SK-N-SH treated with all-trans-retinoic acid at 6 μM for 48 hours (cell line): ENCODE results near the gene PJA1.

ENCODE experiments used
- ATAC-seq: fragments of 200-7000 bp; cut with Tn5 transposase; 3 replicates; pipeline ENCODE4 v1.9.1; 2020; ENCODE audit warnings: mild to moderate bottlenecking, moderate library complexity
- ARNTL ChIP-seq: fragments of 450-650 bp; formaldehyde crosslinking; IDR thresholded peaks from 2 replicates; pipeline ENCODE4 v1.5.0; 2020; ENCODE audit warnings: low read depth, mild to moderate bottlenecking, moderate library complexity, borderline replicate concordance
- BACH2 ChIP-seq: fragments of 250-450 bp; sonication (Bioruptor Pico); IDR thresholded peaks from 2 replicates; pipeline ENCODE4 v1.9.0; 2021; ENCODE audit warnings: mild to moderate bottlenecking, borderline replicate concordance
- CREB5 ChIP-seq: fragments of 250-450 bp; sonication (Bioruptor Pico); IDR thresholded peaks from 2 replicates; pipeline ENCODE4 v1.5.1; 2020; ENCODE audit warnings: low read depth, mild to moderate bottlenecking, moderate library complexity
- CSDC2 ChIP-seq: fragments of 250-450 bp; sonication (Bioruptor Pico); IDR thresholded peaks from 2 replicates; pipeline ENCODE4 v1.5.0; 2020; ENCODE audit warnings: mild to moderate bottlenecking, moderate library complexity
- CSRNP3 ChIP-seq: fragments of 250-450 bp; sonication (Bioruptor Pico); IDR thresholded peaks from 2 replicates; pipeline ENCODE4 v1.5.1; 2021; ENCODE audit warnings: mild to moderate bottlenecking, moderate library complexity
- ESRRG ChIP-seq: fragments of 250-450 bp; sonication (Bioruptor Pico); IDR thresholded peaks from 2 replicates; pipeline ENCODE4 v1.6.1; 2021; ENCODE audit warnings: mild to moderate bottlenecking
- GLIS3 ChIP-seq: fragments of 250-450 bp; sonication (Bioruptor Pico); IDR thresholded peaks from 2 replicates; pipeline ENCODE4 v1.5.0; 2020; ENCODE audit warnings: mild to moderate bottlenecking, moderate library complexity
- ISL1 ChIP-seq: fragments of 250-450 bp; sonication (Bioruptor Pico); IDR thresholded peaks from 2 replicates; pipeline ENCODE4 v2.1.2; 2022; ENCODE audit warnings: mild to moderate bottlenecking, moderate library complexity
- OSR1 ChIP-seq: fragments of 250-450 bp; sonication (Bioruptor Pico); IDR thresholded peaks from 2 replicates; pipeline ENCODE4 v1.8.0; 2022; ENCODE audit warnings: moderate library complexity, mild to moderate bottlenecking, inconsistent platforms
- POU6F1 ChIP-seq: fragments of 250-450 bp; sonication (Bioruptor Pico); IDR thresholded peaks from 2 replicates; pipeline ENCODE4 v1.8.0; 2021; ENCODE audit warnings: low read depth, mild to moderate bottlenecking, moderate library complexity, borderline replicate concordance
- PPARA ChIP-seq: fragments of 250-450 bp; sonication (Bioruptor Pico); IDR thresholded peaks from 2 replicates; pipeline ENCODE4 v1.5.0; 2020; ENCODE audit warnings: mild to moderate bottlenecking, borderline replicate concordance
- RARB ChIP-seq: fragments of 250-450 bp; sonication (Bioruptor Pico); IDR thresholded peaks from 2 replicates; pipeline ENCODE4 v1.8.0; 2021; ENCODE audit warnings: mild to moderate bottlenecking, moderate library complexity
- SNAI2 ChIP-seq: fragments of 250-450 bp; sonication (Bioruptor Pico); IDR thresholded peaks from 2 replicates; pipeline ENCODE4 v1.5.0; 2020; ENCODE audit warnings: mild to moderate bottlenecking, moderate library complexity
- TOX ChIP-seq: fragments of 250-450 bp; sonication (Bioruptor Pico); IDR thresholded peaks from 2 replicates; pipeline ENCODE4 v1.8.0; 2021; ENCODE audit warnings: mild to moderate bottlenecking, moderate library complexity, borderline replicate concordance
- ZC3H10 ChIP-seq: fragments of 250-450 bp; sonication (Bioruptor Pico); IDR thresholded peaks from 2 replicates; pipeline ENCODE4 v1.5.1; 2021; ENCODE audit warnings: mild to moderate bottlenecking, moderate library complexity
- ZFP30 ChIP-seq: fragments of 450-650 bp; formaldehyde crosslinking; IDR thresholded peaks from 2 replicates; pipeline ENCODE4 v1.5.0; 2022; ENCODE audit warnings: mild to moderate bottlenecking, moderate library complexity
- ZNF565 ChIP-seq: fragments of 450-650 bp; formaldehyde crosslinking; conservative IDR thresholded peaks from 2 replicates; pipeline ENCODE4 v1.5.0; 2020; ENCODE audit warnings: low read depth, mild to moderate bottlenecking, moderate library complexity
- ZNF70 ChIP-seq: fragments of 450-650 bp; formaldehyde crosslinking; IDR thresholded peaks from 2 replicates; pipeline ENCODE4 v1.5.0; 2020; ENCODE audit warnings: mild to moderate bottlenecking, moderate library complexity
- ZNF8 ChIP-seq: fragments of 450-650 bp; formaldehyde crosslinking; IDR thresholded peaks from 2 replicates; pipeline ENCODE4 v1.5.0; 2020; ENCODE audit warnings: mild to moderate bottlenecking, moderate library complexity
- TF ChIP-seq, protein P1 (sequence below): fragments of 250-450 bp; sonication (Bioruptor Pico); IDR thresholded peaks from 2 replicates; pipeline ENCODE4 v1.8.0; 2020; ENCODE audit warnings: mild to moderate bottlenecking, moderate library complexity, borderline replicate concordance

The PJA1 gene

DNA sequence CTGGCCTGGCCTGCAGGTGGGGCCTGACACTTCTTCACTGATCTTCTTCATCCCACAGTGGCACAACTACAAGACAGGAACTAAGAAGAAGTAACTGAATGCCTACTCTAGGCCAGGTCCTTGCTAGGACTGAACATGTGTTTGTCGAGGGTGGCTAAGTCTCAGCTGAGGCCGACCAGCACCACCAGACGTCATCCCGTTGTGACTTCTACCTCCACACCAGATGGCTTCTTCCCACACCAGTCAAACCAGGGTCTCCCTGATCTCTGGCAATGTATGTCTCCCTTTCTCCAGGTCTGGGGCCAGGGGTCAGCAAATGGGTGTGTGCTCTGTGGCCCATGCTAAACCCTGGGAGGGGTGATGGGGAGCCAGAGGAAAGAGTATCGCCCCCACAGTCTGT, 40.2 kb downstream of the PJA1 start:
- TF ChIP-seq CREB5 (CRISPR knock-in tag), result no peak
- TF ChIP-seq POU6F1, result no peak
- no peak for TF ChIP-seq ZNF70 (CRISPR knock-in tag)
- TF ChIP-seq ESRRG, result no peak
- no peak for ATAC-seq

DNA sequence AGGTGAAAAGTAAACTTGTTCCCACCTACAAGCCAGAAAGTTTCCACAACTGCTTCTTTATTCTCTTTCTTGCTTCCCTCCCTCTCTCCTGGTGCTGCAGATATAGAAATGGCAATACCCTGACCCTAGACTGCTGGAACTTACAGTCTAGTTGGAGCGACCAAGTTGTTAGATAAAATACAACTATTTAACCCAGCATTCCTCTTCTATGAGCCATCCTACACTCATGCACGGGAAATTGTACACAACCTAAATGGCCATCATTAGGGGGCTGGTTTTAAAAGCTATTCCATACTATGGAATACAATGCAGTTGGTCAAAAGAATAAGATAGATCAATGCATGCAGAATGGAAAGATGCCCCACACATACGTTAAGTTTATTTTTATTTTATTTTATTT, 41.1 kb downstream of the PJA1 start:
- no peak for TF ChIP-seq ZC3H10 (CRISPR knock-in tag)
- no peak for TF ChIP-seq GLIS3 (CRISPR knock-in tag)
- no peak for TF ChIP-seq TOX
- TF ChIP-seq ISL1 (CRISPR knock-in tag), result no peak
- TF ChIP-seq CSRNP3 (CRISPR knock-in tag), result no peak
- TF ChIP-seq ZNF8 (CRISPR knock-in tag), result no peak
- no peak for TF ChIP-seq OSR1
- no peak for TF ChIP-seq ZNF565
- TF ChIP-seq, protein P1, sequence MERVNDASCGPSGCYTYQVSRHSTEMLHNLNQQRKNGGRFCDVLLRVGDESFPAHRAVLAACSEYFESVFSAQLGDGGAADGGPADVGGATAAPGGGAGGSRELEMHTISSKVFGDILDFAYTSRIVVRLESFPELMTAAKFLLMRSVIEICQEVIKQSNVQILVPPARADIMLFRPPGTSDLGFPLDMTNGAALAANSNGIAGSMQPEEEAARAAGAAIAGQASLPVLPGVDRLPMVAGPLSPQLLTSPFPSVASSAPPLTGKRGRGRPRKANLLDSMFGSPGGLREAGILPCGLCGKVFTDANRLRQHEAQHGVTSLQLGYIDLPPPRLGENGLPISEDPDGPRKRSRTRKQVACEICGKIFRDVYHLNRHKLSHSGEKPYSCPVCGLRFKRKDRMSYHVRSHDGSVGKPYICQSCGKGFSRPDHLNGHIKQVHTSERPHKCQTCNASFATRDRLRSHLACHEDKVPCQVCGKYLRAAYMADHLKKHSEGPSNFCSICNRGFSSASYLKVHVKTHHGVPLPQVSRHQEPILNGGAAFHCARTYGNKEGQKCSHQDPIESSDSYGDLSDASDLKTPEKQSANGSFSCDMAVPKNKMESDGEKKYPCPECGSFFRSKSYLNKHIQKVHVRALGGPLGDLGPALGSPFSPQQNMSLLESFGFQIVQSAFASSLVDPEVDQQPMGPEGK (CRISPR knock-in tag), result no peak
- no peak for ATAC-seq

DNA sequence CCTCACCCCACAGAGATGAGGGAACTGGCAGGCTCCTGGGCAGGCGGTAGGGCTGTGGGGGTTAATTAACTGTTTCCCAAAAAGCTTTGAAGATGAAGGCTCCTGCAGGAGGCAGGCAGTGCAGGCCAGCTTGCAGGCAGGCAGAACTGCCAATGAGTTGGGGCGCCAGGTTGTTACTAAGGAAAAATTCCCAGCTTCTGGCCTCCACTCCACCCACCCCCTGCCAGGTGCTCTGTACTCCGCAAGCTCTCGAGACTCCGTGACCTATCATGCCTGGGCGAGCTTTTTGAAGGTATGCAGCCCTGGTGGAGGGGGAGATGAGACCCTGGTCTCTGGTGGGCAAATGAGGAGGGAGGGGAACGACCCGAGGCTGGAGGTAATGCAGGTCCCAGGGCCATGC, 41.8 kb downstream of the PJA1 start:
- TF ChIP-seq RARB (CRISPR knock-in tag) (no peak), CREB5 (CRISPR knock-in tag) (no peak), PPARA (CRISPR knock-in tag) (no peak), OSR1 (no peak), ESRRG (no peak), CSRNP3 (CRISPR knock-in tag) (no peak), TOX (no peak), BACH2 (CRISPR knock-in tag) (no peak), ISL1 (CRISPR knock-in tag) (no peak), SNAI2 (CRISPR knock-in tag) (no peak), ZNF565 (no peak), ARNTL (CRISPR knock-in tag) (no peak), ZNF8 (CRISPR knock-in tag) (no peak), GLIS3 (CRISPR knock-in tag) (no peak), CSDC2 (no peak), POU6F1 (no peak), ZFP30 (no peak)
- TF ChIP-seq, protein P1 (CRISPR knock-in tag), result no peak
- TF ChIP-seq, all 23 proteins: peak for 0
- ATAC-seq, result no peak
